SKM-1 treated with dmso at 0.1 percent for 144 hours (cell line): ENCODE measurements around the gene GIMAP5.
A peak's percentile ranks its signal among the peaks of the same experiment; 100 is the strongest.

Experiments used
- DNase-seq: peaks from one replicate; lab custom pipeline; 2025; ENCODE audit not compliant: unreplicated experiment; lab: John Stamatoyannopoulos, UW

GIMAP5 gene

GRCh38 chr7:150734254-150734653 lies 3.0 kb upstream of the GIMAP5 start:
- DNase-seq, result no peak

GRCh38 chr7:150735596-150736358 lies 1.4 kb upstream of the GIMAP5 start:
- no peak for DNase-seq

- DNase-seq, result no peak
Observed at GRCh38 chr7:150736864-150737263, 354 bp upstream of the GIMAP5 start.

GRCh38 chr7:150738092-150738491 lies 874 bp downstream of the GIMAP5 start:
- no peak for DNase-seq

- no peak for DNase-seq
Observed at GRCh38 chr7:150738591-150739001, 1.4 kb downstream of the GIMAP5 start.

GRCh38 chr7:150739033-150739432 lies 1.8 kb downstream of the GIMAP5 start:
- DNase-seq, result no peak

GRCh38 chr7:150740053-150740452 lies 2.8 kb downstream of the GIMAP5 start:
- DNase-seq, result no peak

GRCh38 chr7:150742286-150742968 lies 5.2 kb downstream of the GIMAP5 start:
- DNase-seq, result no peak

- no peak for DNase-seq
Observed at GRCh38 chr7:150744041-150744656, 6.9 kb downstream of the GIMAP5 start.

GRCh38 chr7:150745086-150745485 lies 7.9 kb downstream of the GIMAP5 start:
- DNase-seq, result no peak

GRCh38 chr7:150745876-150746275 lies 8.7 kb downstream of the GIMAP5 start:
- no peak for DNase-seq

GRCh38 chr7:150746921-150747320 lies 9.7 kb downstream of the GIMAP5 start:
- DNase-seq, result no peak

GRCh38 chr7:150748376-150748775 lies 11.2 kb downstream of the GIMAP5 start:
- DNase-seq, result no peak

- no peak for DNase-seq
Observed at GRCh38 chr7:150751702-150752101, 14.5 kb downstream of the GIMAP5 start.

- no peak for DNase-seq
Observed at GRCh38 chr7:150753239-150753638, 16.0 kb downstream of the GIMAP5 start.

GRCh38 chr7:150753826-150754603 lies 16.8 kb downstream of the GIMAP5 start:
- peak; percentile 9 for DNase-seq

- no peak for DNase-seq
Observed at GRCh38 chr7:150754951-150755350, 17.7 kb downstream of the GIMAP5 start.

GRCh38 chr7:150755473-150756099 lies 18.4 kb downstream of the GIMAP5 start:
- no peak for DNase-seq

- no peak for DNase-seq
Observed at GRCh38 chr7:150756166-150756565, 18.9 kb downstream of the GIMAP5 start.

GRCh38 chr7:150756858-150757257 lies 19.6 kb downstream of the GIMAP5 start:
- peak; percentile 14 for DNase-seq

GRCh38 chr7:150759479-150759878 lies 22.3 kb downstream of the GIMAP5 start:
- DNase-seq, result no peak
